Tibial nerve (tissue), 3 donors: ENCODE data around the gene PLPPR1.

Experiments
- POLR2A ChIP-seq, 2 donors: fragments of 450-650 bp; IDR thresholded peaks; one replicate each; pipeline ENCODE4 v1.6.1; 2017; ENCODE audit warnings: antibody characterized with exemption in 2 of 2, mild to moderate bottlenecking in 2 of 2, moderate library complexity in 2 of 2
- TF ChIP-seq, protein P1 (sequence below), 5 experiments: fragments of 200-600 bp in 3 of 5; fragments of 450-650 bp in 2 of 5; sonication (generic) in 3 of 5; IDR thresholded peaks; one replicate each; pipeline ENCODE4 v1.5.1; 2016 to 2019; ENCODE audit warnings: antibody characterized with exemption in 5 of 5, mild to moderate bottlenecking in 3 of 5, moderate library complexity in 2 of 5

GRCh38 chr9:101219030-101219429 lies 190.5 kb downstream of the PLPPR1 start:
- TF ChIP-seq, protein P1, sequence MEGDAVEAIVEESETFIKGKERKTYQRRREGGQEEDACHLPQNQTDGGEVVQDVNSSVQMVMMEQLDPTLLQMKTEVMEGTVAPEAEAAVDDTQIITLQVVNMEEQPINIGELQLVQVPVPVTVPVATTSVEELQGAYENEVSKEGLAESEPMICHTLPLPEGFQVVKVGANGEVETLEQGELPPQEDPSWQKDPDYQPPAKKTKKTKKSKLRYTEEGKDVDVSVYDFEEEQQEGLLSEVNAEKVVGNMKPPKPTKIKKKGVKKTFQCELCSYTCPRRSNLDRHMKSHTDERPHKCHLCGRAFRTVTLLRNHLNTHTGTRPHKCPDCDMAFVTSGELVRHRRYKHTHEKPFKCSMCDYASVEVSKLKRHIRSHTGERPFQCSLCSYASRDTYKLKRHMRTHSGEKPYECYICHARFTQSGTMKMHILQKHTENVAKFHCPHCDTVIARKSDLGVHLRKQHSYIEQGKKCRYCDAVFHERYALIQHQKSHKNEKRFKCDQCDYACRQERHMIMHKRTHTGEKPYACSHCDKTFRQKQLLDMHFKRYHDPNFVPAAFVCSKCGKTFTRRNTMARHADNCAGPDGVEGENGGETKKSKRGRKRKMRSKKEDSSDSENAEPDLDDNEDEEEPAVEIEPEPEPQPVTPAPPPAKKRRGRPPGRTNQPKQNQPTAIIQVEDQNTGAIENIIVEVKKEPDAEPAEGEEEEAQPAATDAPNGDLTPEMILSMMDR (IDR thresholded peaks at IDR 0.05): no peak
- no peak for TF ChIP-seq POLR2A (IDR thresholded peaks at IDR 0.05)
